Posterior vena cava (tissue), 2 donors: ENCODE data around the gene ORC6. TPM values are rescaled to one million over a fixed set of nuclear protein-coding genes. Genes with fewer than 3 reads are reported as not detected.

Experiments
- DNase-seq: peaks from one replicate; pipeline ENCODE4 v3.0.0-alpha.2; 2020; ENCODE audit warnings: low spot score
- intact Hi-C, 2 donors: fragments of 100-400 bp; cut with DNase I; formaldehyde crosslinking; loops; one replicate each; pipeline versions ENCODE4 v1.14.1 to v1.14.2; 2022 to 2023
- total RNA-seq, 2 donors: library from RNA; stranded (reverse); fragmentation: NEBNext Ultra II Directional; extraction: Animal tissue kit (Norgen Biotek cat#: 25700); gene quantifications; one replicate each; pipeline ENCODE4 v1.2.1, GENCODE V29; 2021
- donor health status: DM: yes; HTN: yes; CAD: no.
- donor health status: DM: yes; HTN: yes; CAD: no.

The ORC6 gene
- total RNA-seq, 2 donors from 2014 or later: 1.0 to 2.0 TPM

DNA sequence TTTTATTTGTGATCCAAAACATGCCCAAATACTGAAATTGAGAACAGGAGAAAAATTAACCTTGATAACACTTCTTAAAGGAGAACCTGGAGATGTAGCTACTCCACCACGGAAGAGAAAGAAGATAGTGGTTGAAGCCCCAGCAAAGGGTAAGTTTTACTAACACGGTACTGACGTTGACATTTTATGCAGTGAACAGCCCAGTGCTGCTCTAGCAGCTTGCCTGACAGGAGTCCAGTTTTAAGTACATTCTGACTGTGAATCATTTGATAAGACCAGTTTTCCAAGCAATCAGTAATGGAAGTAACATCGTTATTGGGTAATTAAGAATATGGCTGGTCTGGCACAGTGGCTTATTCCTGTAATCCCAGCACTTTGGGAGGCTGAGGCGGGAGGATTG, 6.5 kb downstream of the ORC6 start:
- no peak for DNase-seq
- intact Hi-C loops: no loop called here

DNA sequence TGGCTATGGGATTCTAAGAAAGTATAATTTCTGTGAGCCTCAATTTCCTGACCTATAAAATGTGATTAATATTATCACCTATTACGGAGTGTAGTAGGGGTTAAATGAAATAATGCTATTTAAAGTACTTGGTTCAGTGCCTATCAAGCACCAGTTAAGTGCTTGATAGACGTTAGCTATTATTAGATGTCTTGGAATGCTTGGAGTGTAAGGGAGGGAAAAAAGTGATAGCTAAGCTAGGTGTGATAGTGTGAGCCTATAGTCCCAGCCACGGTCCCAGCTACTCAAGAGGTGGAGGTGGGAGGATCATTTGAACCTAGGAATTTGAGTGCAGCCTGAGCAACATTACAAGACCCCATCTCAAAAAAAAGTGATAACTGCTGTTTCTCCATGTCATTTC, 7.5 kb downstream of the ORC6 start:
- no peak for DNase-seq
- intact Hi-C loops: no loop called here

DNA sequence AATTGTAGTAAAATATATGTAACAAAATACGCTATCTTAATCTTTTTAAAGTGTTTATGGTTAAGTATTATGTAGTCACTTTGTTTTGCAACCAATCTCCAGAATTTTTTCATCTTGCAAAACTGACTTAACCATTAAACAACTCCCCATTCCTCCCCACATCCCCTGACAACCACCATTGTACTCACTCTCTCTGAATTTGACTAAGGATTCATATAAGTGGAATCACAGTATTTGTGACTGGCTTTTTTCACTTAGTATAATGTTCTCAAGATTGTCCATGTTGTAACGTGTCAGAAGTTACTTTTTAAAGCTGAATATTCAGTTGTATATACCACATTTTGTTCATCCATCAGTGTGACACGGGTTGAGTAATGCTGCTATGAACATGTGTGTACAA, 10.6 kb downstream of the ORC6 start:
- intact Hi-C loops: no loop called here
- no peak for DNase-seq

DNA sequence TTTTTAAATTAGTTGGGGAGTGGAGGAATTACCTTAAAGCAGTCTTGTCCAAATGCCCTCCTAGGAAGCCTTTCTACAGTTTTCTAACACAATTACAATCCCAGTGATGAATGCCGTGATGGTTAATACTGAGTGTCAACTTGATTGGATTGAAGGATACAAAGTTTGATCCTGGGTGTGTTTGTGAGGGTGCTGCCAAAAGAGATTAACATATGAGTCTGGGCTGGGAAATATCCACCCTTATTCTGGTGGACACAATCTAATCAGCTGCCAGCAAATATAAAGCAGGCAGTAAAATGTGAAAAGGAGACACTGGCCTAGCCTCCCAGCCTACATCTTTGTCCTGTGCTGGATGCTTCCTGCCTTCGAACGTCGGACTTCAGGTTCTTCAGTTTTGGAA, 12.2 kb downstream of the ORC6 start:
- no peak for DNase-seq
- intact Hi-C loops: no loop called here

DNA sequence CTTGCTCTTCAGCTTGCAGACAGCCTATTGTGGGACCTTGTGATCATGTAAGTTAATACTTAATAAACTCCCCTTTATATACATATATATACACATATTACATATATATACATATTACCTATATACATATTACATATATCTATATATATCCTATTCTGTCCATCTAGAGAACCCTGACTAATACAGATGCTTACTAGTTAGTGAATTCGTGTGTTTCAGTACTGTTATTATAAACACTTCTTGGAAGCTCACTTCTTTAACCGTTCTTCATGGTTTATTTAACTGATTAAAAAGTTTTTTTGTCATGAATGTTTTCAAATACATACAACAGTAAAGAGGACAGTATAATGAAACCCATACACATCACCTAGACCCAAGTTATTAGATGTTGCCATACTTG, 12.6 kb downstream of the ORC6 start:
- intact Hi-C loops: no loop called here
- DNase-seq: no peak

DNA sequence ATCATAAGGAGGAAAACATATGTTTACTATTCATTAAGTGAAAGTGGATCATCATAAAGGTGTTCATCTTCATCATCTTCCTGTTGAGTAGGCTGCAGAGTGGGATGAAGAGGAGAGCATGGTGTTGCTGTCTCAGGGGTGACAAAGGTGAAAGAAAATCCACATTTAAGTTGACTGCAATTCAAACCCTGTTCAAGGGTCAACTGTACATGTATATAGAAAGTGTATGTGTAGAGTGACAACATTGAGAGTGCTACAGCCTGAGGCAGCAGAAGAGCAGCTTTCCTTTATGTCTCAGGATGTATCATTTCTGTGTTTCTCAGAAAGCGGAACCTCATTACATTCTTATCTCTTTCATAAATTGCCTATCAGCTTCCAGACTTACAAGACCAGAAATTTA, 17.2 kb downstream of the ORC6 start:
- intact Hi-C loops: no loop called here
- DNase-seq: no peak

DNA sequence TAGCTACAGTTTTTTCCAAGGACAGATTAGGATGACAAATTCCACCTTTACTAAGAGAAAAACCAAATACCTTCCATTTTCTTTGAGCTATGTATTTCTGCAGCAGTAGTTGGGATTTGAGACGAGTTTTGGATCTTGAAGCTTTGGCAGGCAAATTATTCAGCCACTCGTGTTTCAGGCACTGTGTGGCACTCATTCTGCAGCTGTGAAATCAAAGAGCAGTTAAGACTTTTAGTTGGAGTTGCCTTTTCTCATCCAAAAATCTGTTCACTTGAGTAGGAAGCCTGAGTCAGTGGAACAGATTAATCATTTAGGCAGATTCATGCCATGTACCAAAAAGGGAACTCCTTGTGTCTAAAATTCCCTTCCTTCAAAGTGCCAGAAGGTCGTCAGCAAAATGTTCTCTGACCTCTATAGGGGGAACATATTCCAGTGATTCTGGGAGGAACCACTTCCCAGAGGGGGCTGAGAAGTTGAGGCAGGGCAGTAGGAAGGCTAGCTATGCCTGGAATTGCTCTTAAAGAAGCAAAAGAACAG, 20.1 kb downstream of the ORC6 start:
- intact Hi-C loops: no loop called here
- DNase-seq: no peak

DNA sequence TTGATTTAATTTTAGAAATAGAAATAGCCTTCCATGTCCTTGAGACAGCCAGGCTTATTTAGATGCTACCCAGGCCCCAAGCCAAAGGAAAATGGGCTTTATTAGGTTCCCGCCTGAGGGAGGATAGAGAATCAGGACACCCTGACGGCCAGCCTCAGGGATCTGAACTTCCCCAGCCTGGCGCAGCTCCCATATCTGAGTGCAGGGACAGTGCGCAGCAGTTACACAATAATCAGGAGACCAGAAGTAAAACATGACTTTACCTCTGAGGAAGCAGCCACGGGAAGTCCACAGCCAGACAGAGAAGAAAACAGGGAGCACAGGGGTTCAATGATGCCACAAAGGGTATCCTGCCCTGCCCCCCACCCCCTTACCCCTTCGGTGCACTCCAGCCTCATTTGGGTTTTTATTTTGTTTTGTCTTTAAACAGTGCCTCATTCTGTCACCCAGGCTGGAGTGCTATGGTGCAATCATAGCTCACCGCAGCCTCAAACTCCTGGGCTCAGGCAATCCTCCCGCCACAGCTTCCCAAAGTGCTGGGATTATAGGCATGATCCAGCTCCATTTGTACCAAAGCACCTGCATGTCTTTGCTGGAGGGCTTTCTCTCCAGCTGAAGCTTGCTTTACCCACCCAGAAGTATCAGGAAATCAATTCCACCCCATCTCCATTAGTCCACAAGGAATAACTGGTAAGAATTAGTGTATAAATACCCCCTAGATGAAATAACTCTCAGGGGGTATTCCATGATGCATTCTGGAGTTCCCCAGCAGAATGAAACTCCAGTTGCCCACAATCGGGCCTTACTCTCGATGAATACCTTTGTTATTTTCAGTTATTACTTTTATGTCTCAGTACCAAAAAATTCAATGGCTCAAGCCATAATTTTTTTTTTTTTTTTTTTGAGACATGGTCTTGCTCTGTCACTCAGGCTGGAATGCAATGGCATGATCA, 21.9 kb downstream of the ORC6 start:
- intact Hi-C loops: no loop called here
- no peak for DNase-seq

DNA sequence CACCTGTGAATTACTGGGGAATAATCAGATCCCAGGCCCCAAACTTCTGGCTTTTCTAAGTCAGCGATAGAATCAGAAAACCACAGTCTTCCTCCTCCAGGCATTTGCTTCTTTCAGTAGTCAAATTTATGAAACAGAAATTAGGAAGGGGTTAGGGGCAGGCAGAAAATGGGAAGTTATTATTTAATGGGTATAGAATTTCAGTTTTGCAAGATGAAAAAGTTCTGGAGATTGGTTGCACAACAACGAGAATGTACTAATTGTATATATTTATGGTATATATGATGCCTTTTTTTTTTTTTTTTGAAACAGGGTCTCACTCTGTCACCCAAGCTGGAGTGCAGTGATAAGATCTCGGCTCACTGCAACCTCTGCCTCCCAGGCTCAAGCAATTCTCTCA, 23.5 kb downstream of the ORC6 start:
- intact Hi-C loops: no loop called here

DNA sequence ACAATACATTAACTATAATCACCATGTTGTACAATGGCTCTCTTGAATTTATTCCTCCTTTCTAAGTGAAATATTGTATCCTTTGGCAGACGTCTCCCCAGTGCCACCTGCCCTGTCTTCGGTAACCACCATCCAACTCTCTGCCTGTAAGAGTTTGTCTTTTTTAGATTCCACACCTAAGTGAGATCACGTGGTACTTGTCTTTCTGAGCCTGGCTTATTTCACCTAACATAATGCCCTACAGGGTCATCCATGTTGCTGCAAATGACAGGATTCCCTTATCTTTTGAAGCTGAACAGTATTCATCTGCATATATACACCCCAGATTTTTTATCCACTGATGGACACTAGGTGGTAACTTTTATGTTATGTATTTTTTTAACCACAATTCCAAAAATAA, 24.2 kb downstream of the ORC6 start:
- intact Hi-C loops: no loop called here
- no peak for DNase-seq

More for the DNA sequence above, 23.5 kb downstream of the ORC6 start:
- no peak for DNase-seq

DNA sequence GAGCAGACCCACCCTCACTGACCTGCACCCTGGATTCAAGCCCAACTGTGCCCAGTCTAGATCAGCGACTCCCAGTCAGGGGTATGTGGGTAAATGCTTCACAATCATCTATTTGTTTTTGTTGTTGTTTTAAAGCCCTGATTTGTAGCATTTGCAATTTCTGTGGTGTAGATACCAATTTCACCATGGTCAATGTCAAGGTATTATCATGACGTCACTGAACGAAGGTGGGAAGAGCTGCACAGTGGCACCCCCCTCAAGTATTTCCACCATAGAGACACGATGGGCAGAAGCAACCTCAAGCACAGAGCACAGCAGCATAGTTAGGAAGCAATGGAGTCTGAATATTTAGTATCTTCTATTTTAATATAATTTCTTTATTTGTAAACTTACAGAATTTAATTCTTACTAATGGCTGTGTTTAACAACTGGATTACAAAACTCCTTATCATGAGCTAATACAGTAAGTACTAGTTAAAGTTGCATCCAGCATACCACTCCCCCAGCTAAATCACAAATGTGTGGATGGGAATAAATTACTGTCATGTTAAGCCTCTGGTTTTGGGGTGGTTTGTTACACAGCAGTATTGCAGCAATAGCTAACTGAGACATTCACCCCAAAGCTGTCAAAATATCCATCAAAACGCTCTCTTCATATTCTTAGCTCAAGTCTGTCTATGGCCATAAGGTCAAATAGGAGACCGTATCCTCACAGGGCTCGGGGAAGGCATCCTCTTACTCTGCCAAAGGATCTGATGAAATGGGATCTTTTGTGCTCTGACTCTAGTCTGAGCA, 25.5 kb downstream of the ORC6 start:
- intact Hi-C loops: no loop called here
- no peak for DNase-seq

DNA sequence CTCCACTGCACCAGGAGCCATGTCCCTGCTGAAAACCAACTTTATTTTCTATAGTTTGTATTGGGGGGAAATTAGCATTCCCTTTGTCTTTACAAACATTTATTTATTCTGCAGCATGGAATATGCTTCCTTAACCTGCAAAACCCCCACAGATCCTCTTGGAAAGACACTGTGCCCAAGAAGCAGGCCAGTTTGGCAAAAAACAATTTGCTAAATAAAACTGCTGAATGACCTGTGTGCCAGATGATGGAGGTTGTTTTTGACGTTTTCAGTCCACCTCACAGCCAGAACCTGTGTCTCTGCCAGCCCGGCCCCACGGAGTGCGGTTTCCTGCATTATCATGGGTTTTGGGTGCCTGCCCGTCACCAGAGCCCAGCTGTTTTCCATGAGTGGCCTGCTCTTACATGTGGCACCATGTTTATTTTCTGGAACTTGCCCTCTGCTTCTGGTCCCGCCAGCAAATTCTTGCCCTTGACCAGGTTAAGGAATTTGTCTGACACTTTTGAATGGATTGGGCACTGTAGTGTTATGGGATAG, 26.4 kb downstream of the ORC6 start:
- intact Hi-C loops: no loop called here

DNA sequence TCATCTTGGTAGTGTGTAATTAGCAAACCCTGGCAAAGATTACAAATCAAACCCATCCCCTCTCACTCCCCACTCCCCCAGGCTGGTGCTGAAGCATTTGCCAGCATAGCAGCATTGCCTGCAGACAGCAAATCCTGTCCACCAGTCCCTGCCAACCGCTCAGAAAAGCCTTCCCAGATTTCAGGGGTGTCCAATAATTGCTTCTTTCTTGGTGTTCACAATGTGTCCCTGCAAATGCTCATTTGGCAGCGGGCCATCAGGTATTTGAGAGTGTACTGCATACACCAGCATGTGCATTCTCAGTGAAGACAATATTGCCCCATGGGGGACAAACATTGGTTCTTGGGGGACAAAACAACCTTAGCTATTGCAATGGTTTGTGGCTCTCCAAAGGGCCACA, 28.2 kb downstream of the ORC6 start:
- DNase-seq: no peak
- intact Hi-C loops: no loop called here

More for the DNA sequence above, 26.4 kb downstream of the ORC6 start:
- no peak for DNase-seq

DNA sequence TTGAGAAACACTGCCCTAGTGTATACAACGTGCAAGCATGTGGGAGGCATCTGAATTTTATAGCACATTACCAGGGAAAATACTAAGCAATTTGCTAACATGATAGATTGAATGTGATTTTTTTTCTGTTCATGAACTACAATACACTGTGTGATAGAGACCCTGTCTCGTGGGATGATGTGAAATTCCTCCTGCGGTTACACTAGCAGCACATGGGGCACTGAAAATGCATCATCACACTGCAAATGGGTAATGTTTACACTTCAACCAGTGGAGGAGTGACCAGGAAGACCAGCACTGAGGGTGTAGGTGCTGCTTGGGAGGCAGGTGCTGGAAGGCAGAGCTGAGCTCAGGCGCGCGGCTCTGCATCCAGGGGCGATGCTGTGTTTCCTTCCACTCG, 28.8 kb downstream of the ORC6 start:
- DNase-seq: no peak
- intact Hi-C loops: no loop called here

DNA sequence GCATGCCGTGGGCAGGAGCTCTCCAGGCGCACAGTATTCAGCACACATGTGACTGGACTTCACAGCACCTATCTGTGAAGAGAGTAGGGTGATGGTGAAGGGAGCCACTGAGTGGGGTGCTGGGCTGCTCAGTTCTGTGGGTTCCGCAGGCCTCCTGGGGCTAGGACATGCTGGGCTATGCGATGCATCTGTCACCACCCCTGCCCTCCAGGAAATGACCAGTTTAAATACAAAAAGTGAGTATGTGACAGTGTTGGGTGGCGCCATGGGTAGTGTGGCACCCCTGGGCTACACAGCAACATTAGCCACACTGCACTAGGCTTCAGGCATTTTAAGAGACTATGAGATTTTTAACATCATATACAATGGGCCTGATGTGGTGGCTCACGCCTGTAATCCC, 30.1 kb downstream of the ORC6 start:
- intact Hi-C loops: no loop called here
- DNase-seq: no peak

DNA sequence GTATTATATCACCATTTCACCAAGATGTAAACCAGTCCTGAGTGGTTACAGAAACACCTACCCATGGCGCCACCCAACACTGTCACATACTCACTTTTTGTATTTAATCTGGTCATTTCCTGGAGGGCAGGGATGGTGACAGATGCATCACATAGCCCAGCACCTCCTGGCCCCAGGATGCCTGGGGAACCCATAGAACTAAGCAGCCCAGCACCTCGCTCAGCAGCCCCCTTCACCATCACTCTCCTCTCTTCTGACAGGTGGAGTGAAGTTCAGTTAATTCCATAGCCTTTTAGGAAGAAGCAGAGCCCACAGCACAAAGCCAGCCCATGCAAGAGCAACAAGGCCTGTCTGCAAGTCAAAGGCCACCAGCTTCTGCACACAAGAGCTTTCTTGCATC, 31.2 kb downstream of the ORC6 start:
- DNase-seq: no peak
- intact Hi-C loops: no loop called here

DNA sequence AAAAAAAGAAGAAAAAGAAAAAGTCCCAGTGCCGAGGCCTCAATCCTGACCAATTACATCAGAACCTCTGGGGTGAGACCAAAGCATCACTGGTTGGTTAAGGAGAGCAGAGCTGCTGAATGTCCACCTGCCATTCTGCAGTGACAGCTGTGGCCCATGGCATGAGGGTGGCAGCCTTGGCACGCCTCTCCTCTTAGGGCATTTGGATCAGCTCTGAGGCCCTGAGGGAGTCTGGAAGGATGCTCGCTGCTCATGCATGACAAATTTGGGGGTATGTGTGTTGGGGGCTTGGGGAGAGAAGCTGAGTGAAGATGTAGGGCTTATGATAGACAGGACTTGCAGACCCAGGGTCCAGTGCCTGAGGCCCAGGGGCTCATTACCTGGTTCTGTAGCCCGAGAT, 32.4 kb downstream of the ORC6 start:
- intact Hi-C loops: no loop called here
- DNase-seq: no peak

DNA sequence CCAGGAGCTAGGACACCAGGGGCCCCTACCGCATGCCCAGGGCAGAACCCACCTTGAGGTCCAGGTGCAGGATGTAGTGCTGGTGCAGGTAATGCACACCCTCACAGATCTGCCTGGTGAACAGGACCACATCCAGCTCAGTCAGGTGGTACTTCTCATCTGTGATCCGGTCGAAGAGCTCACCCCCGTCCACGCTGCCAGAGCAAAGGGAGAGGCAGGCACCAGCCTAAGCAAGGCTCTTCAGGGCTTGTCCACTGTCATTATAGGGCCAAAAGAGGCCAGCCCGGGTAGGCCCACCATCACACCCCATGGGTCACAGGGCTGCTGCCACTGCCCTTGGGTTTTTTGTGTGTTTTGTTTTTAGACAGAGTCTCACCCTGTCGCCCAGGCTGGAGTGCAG, 37.7 kb downstream of the ORC6 start:
- DNase-seq: no peak
- intact Hi-C loops: no loop called here

DNA sequence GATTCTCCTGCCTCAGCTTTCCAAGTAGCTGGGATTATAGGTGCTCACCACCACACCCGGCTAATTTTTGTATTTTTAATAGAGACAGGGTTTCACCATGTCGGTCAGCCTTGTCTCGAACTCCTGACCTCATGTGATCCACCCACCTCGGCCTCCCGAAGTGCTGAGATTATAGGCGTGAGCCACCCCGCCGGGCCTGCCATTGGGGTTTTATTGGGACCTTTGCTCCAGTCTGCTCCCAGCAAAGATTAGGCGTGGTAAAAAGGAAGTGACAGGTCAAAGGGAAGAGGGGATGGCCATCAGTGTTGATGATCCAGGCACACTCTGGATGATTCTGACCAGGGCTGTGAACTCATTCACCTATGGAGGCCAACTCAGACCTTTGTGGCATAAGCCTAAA, 38.2 kb downstream of the ORC6 start:
- intact Hi-C loops: no loop called here
- DNase-seq: no peak

DNA sequence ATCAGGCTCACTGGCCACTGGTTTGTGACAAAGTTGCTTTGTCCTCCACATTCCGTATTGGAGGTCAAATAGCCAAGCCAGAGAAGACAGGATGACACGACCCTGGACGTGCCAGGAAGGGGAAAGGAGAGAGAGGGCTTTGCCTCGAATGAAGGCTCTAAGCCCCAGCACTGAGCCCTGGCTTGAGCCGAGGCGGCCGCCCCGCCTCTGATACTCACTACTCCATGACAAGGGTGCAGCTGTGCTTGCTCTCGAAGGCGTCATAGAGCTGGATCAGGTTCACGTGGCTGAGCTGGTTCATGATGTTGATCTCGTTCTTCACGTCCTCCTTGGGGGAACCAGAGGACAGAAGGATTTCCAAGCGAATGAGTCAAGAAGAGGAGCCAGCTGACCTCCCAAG, 39.3 kb downstream of the ORC6 start:
- DNase-seq: no peak
- intact Hi-C loops: no loop called here
